GM19468 (cell line): ENCODE measurements around the gene PPARGC1A.

Source experiments
- ATAC-seq: cut with Tn5 transposase; IDR thresholded peaks from one replicate; pipeline ENCODE4 v1.9.1; 2021; ENCODE audit warnings: mild to moderate bottlenecking, moderate library complexity, moderate number of reproducible peaks; ENCODE audit not compliant: unreplicated experiment; ENCODE audit errors: extremely low read depth

PPARGC1A gene

DNA sequence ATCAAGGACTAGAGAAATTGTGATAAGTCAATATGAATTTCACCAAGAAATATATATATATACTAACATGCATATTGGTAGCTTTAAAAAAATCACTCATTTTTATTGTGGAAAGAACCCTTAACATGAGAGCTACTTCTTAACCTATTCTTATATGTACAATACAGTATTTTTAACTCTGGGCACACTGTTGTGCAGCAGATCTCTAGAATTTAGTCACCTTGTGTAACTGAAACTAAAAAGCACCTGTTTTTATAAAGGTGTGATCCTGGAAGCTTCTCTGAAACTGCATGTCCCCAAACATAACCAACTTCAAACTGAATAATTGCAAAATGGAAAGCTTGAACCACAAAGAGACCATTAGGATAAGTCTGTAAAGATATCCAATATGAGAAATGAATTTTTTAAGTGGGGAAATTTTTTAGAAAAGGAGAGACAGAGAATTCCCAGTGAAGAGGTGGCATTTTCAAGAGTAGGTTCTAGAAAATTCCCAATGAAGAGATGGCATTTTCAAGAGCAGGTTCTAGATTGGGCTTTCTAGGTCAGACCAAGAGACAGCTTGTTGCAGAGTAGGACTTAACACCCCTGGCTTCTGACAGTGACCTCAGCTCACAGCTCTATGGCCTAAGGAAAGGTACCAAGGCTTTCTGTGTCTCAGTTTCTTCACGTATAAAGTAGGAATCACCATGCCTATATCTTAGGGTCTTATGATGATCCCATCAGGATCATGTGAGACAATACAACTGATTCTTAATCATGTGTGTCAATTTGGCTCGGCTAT lies 22.0 kb upstream of the PPARGC1A start:
- ATAC-seq, result no peak

DNA sequence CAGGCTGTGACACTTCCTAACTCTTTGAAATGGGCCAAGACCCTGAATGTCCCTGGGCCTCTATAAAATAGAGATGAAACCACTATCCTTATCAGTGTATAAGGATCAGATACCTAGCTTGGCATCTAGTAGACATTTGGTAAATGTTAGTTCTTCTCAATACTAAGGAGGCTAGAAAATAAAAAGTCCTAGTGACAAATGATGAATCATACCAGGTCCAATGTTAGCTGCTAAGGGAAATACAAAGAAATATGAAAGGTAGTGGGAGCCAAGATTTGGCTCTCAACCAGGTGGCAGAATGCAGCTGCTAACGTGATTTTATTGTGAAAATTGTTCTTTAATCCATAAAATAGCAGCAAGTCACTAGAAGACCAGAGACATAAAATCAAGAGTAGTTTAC lies 19.8 kb upstream of the PPARGC1A start:
- no peak for ATAC-seq

DNA sequence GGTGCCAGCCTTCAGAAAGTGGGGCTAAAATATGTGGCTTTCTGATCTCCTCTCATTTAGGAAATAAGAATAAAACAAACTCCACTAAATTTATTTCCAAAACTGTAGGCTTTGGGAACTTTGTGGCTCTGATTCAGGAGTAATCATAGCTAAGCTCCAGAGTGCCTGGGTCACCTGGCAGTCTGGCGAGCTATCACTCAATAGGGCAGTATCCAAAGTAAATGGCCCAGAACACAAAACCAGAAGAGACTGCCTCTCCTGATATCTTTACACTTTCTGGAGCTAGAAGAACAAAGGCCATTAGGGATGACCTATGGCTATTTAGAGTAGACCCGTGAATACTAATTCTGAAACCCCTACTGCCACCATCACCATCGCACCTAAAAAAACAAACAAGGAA lies 17.0 kb upstream of the PPARGC1A start:
- ATAC-seq, result no peak

DNA sequence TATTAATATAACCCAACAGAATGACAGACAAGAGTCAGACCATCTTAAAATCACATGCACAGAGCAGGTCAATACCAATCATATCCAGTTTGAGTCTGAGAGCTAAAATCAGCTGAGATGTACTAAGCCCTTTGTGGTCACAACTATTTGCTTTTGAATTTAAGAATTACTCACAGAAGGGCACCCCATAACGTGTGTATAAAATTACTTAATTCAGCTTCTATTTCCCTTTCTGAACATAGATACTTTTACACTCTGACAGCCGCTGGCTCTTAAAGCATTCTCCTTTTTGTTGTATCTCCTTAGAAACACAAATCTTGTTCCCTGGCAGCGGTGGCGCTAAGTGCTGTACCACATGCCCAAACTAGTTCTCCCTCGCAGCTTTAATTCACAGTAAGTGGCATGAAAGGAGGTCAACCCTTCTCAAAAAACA lies 14.8 kb upstream of the PPARGC1A start:
- ATAC-seq, result no peak

DNA sequence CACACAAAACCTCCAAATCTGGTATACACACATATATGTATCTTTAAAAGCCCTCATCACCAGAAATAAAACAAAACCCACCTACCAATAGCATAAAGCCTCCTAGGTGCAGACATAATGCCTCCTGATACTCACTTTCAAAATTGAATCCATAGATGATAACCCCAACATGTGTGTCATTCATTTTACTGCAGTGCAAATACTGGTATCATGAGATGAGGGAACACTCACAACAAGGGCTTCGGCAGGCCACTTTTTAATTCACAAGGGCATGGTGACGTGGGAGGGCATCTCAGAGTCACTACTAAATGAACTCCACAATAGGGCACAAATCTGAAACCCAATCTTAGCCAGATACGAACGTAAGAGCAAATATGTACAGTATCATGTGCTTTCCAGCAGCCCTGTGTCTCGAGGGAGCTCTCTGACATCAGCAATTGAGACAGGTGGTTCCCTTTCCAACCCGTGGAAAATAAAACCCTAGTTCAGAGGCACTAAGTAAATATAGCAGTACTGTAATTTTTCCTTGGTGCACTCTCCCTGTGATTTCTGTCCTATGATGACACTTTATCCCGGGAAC lies 14.1 kb upstream of the PPARGC1A start:
- no peak for ATAC-seq

DNA sequence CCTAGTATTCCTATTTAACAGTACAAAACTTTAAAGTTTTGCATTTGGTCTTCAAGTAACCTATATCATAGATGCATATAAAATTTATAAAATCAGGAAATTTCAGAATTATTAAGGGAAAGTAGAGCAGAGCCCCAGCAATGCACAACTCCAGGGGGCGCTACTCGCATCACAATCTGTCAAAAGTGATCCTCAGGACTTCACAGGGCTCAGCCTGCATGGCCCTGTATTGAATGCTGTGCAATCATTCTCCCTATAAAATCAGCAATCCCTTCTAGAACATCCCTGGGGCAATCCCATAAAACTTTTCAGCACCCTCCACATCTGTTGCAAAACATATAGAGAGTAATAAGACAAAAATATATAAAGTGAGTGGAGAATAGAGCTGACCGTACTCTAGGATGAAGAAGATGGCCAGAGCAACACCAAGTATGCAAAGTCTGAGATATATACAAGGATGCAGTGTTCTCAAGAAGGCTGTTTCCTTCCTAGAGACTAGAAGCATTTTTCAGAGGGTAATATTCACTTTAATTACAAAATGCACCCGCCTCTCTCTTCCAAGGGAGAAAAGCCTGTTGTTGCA lies 12.5 kb upstream of the PPARGC1A start:
- no peak for ATAC-seq

DNA sequence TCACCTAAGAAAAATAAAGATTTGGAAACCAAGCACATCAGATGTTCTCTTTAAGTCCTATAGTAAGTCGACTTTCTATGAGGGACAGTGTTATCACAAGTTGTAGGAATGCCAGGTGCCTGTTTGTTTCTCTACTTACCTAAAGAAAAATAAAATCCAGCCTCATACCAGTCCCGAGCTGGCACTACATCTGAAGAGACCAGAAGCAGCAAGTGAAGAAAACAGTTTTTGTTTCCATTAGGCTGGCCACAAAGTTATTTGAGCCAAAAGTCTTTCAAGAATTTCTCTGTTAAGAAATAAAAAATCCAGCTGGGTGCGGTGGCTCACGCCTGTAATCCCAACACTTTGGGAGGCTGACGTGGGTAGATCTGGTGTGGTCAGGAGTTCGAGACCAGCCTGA lies 10.8 kb upstream of the PPARGC1A start:
- ATAC-seq, result no peak

DNA sequence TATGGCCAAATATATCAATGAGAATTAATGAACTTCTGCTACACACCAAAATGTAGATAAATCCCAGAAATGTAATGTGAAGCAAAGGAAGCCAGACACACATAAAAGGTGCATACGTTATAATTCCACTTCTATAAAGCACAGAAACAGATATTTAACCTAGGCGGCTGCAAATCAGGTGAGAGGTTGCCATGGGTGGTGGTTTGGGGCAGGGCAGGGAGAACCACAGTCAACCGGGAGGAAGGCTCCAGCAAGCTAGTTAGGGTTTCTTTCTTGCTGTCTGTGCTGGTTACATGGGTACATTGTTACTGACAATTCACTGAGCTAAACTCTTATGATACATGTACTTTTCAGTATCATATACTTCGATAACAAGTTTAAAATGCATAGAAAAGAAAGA lies 9.7 kb upstream of the PPARGC1A start:
- no peak for ATAC-seq

DNA sequence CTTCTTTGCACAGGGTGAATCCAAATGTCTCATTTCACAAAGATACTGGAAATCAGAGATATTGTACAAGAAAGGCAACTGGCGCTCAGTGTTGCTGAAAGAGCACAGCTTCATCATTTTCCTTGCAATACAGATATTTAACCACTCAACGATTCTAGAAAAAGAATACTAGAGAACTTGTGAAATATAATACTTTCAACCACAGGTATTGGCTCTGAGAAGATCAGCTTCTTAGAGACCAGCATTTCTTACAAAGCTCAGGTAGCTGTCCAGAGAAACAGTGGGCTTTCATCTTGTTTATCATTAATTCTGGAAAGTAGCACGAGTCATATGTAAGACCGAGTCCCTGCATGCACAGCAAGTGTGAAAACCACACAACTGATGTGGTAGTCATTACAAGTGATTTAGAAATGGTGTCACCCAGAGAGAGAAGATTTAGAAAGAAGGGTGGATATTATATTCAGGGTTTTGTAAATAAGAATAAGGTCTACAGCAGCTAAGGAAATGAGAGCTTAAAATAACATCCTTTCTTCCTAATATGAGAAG lies 7.8 kb upstream of the PPARGC1A start:
- no peak for ATAC-seq

DNA sequence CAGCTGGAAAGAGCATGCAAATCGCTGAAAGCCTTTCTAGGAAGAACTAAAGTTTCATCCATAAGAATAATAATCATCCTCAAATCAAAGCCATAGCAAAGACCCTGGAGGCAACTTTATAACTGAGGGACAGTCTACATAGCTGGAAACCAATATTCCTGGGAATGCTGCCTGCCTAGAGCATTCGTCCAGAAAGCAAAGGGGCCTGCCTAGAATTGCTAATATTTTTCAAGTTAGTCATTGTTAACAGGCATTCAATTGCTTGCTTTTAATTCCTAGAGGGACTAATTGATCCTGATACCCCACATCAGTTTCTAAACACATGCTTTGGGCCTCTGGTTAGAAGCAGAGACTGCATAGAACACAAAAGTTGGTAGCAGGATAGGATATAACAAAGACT lies 4.2 kb upstream of the PPARGC1A start:
- ATAC-seq, result no peak

DNA sequence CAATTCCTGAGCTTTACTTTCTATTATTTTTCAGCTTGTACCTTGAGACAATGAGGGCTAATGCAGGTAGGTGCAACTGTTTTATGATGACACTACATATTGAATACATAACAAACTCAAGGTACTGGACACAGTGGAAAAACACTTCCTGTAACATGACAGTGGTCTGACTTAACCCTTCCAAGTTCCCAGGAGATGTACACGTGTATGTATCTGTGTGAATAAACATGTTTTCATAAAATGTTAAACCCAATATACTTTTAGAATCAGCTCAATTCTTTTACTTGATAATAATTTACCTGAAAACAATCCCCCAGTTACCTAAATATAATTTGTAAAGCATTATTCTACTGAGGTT lies 1.2 kb upstream of the PPARGC1A start:
- ATAC-seq, result no peak

DNA sequence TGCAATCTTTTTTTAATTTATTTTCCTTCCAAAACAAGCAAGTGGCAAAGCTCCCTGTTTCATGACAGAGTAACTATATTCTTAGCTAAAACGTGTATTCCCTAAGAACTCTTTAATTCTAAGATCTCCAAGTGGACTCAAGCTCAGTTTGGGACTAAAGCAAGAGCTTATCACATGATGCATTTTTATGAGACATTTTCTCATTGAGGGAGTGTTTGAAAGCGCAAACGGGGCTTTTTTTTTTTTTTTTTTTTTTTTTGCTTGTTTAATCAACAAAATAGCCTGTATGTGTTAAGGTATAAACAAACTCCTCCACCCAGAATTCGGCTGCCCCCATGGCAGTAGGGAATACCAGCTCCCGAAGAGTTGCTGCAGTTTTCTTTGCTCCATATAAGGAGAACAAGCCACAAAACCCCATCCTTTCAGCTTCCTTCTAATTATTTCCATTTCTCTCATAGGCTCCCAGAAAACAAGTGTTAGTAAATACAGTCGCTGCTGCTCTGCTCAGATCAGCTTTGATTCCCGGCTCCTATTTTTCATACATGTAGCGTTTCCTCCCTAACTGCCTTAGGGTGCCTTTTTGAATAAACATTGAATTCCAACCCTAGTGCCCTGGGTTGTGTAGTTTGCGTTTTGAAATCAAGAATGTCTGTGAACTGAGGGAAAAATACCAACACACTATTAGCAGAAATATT lies 669 bp upstream of the PPARGC1A start:
- ATAC-seq, result no peak

DNA sequence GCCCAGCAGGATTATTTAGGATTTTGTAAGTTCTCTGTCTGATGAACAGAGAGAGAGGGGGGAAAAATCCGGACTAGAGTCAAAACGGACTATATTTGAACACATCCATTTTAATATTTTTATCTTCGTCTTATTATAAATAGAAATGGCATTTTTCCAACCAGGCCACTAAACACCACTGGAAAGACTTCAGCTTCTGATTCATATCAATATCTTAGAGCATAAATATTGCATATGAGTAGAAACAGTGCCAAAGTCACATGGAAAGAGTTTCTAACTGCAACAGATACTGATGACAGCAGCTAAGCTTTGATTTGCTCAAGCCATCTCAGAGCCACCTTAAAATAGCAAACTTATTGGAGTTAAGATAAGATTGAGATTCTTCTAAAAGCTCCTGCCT lies 456 bp downstream of the PPARGC1A start:
- ATAC-seq, result no peak

DNA sequence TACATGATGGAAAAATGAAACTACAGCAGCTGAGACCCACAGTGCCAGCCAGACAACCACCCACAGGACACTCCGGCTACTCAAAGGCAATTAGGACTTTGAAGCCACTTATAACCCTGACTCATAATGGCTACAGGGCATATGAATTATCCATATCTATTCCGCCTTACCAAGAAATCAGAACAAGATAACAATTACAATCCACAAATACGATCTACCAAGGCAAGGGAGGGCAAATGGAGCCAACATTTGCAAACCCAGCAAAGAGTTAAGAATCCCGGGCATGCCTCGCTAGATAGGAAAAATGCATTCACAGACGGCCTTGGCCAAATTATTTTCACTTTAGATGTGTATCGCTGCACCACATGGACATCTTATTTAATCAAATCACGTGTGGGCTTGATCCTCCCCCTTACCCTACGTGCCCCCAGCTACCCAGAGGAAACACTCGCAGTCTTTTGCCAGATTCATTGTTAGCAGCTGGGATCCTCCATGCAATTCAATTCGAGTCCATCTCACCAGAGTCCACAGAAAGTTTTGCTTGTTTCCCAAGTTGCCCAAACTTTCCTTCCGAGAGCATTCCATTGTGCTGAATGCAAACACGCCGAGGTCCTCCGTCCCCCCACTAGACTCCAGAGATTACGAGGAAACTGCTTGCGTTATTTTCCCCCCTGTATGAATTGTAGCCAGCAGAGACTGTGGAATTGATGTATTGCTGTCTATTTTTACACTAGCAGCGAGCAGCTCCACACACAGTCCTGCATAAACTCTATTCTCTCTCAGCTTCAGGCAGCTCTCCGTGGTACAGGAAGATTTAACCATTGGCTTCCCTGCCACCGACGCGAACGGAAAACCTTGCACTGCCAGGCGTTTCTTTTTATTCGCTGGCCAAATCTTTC lies 1.2 kb downstream of the PPARGC1A start:
- no peak for ATAC-seq

DNA sequence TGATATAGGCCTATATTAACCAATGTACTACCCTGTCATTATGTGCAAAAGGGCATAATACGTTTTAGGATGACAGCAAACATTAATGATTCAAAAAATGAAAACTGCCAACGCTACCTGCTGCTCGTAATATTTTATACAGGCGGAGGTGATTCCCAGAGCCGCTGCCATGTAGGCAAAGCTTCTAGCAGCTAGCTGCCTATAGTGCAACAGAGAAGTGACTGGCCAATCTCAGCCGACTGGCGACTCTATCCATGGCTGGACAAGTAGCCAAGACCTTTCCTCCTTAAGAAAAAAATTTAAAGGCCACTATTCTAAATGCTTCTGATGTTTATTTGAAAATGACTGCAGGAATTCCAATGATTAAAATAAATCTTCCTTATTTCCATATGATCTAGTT lies 1.9 kb downstream of the PPARGC1A start:
- no peak for ATAC-seq

DNA sequence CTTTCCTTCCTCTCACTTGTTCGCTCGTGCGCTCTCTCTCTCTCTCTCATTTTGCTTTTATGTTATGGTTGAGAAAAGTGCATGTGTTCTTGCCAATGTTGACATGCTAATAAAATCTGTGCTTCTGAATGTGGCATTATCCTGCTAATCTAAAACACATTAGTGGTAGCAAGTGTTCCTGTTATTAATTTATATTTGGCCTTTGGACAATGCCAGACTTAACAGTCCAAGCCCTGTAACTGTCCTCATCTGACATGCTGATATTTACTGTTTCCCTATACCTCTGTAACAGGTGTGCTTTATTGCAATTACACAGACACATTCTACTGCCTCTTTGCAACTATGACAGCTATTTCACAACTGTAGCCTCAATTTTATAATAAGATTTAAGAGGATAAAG lies 2.7 kb downstream of the PPARGC1A start:
- ATAC-seq, result no peak

DNA sequence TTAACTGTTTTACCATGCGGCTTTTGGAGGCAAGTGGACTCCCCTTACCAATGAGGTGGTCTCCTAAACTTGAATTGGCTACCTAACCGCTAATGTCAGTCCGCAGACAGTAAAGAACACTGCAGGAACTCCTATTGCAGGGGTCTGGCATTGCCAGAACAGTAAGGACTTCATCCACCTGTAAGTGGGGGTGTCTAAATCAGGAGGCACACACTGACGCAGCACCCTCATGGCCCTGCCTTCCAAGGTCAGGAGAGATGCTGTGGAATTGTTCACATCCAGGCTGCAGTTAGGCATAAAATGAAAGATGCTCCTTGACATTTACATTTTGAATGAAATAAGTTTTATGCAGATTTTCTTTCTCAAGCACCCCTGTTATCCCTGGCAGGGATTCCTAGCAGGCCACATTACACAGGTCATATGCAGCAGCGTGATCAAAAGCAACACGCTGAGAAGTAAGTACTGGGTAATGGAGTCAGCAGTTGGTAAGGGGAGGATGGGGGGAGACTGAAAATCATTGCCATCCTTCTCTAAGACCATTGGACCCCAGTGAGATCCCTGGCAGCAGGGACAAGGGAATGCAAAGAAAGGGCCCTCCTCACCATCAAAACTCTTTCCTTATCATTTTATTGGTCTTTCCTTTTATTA lies 3.8 kb downstream of the PPARGC1A start:
- ATAC-seq, result no peak

DNA sequence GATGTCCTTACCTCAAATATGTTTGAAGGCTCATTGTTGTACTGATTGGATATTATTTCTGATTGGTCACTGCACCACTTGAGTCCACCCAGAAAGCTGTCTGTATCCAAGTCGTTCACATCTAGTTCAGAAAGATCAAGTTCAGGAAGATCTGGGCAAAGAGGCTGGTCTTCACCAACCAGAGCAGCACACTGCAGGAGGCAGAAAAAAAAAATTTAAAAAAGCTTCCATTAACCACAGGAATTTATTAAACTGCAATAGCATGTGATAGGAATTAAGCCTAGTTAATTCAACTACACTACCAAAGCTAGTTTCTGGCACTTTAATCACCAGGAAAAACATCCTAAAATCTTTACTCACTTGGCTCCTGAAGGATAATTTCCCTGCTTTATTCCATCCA lies 5.1 kb downstream of the PPARGC1A start:
- ATAC-seq, result no peak

DNA sequence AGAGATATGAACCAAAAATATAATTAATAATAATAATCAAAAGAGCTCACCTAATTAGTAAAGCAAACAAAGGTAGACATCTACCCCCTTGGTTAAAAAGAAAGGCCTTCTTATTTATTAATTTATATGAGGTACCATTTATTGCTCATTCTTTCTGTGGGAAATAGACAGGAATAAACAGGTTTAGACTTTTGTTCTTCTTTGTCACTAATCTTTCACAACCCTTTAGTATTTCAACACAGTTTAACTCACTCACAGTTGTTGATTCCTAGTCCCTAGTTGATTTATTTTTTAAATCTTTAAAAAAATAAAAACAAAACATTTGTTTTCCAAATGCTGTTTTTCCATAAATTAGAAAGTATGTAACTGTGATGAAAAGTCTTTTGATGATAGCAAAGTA lies 5.6 kb downstream of the PPARGC1A start:
- ATAC-seq, result no peak
